SK-N-SH treated with all-trans-retinoic acid at 6 μM for 48 hours (cell line): ENCODE results near the gene HS6ST3.

Source experiments
- ATAC-seq: fragments of 200-7000 bp; cut with Tn5 transposase; 3 replicates; pipeline ENCODE4 v1.9.1; 2020; ENCODE audit warnings: mild to moderate bottlenecking, moderate library complexity
- ARNTL ChIP-seq: fragments of 450-650 bp; formaldehyde crosslinking; IDR thresholded peaks from 2 replicates; pipeline ENCODE4 v1.5.0; 2020; ENCODE audit warnings: low read depth, mild to moderate bottlenecking, moderate library complexity, borderline replicate concordance
- BACH2 ChIP-seq: fragments of 250-450 bp; sonication (Bioruptor Pico); IDR thresholded peaks from 2 replicates; pipeline ENCODE4 v1.9.0; 2021; ENCODE audit warnings: mild to moderate bottlenecking, borderline replicate concordance
- CSDC2 ChIP-seq: fragments of 250-450 bp; sonication (Bioruptor Pico); IDR thresholded peaks from 2 replicates; pipeline ENCODE4 v1.5.0; 2020; ENCODE audit warnings: mild to moderate bottlenecking, moderate library complexity
- ESRRG ChIP-seq: fragments of 250-450 bp; sonication (Bioruptor Pico); IDR thresholded peaks from 2 replicates; pipeline ENCODE4 v1.6.1; 2021; ENCODE audit warnings: mild to moderate bottlenecking
- GLIS3 ChIP-seq: fragments of 250-450 bp; sonication (Bioruptor Pico); IDR thresholded peaks from 2 replicates; pipeline ENCODE4 v1.5.0; 2020; ENCODE audit warnings: mild to moderate bottlenecking, moderate library complexity
- ISL1 ChIP-seq: fragments of 250-450 bp; sonication (Bioruptor Pico); IDR thresholded peaks from 2 replicates; pipeline ENCODE4 v2.1.2; 2022; ENCODE audit warnings: mild to moderate bottlenecking, moderate library complexity
- OSR1 ChIP-seq: fragments of 250-450 bp; sonication (Bioruptor Pico); IDR thresholded peaks from 2 replicates; pipeline ENCODE4 v1.8.0; 2022; ENCODE audit warnings: moderate library complexity, mild to moderate bottlenecking, inconsistent platforms
- PPARA ChIP-seq: fragments of 250-450 bp; sonication (Bioruptor Pico); IDR thresholded peaks from 2 replicates; pipeline ENCODE4 v1.5.0; 2020; ENCODE audit warnings: mild to moderate bottlenecking, borderline replicate concordance
- RARB ChIP-seq: fragments of 250-450 bp; sonication (Bioruptor Pico); IDR thresholded peaks from 2 replicates; pipeline ENCODE4 v1.8.0; 2021; ENCODE audit warnings: mild to moderate bottlenecking, moderate library complexity
- SNAI2 ChIP-seq: fragments of 250-450 bp; sonication (Bioruptor Pico); IDR thresholded peaks from 2 replicates; pipeline ENCODE4 v1.5.0; 2020; ENCODE audit warnings: mild to moderate bottlenecking, moderate library complexity
- TCF4 ChIP-seq: fragments of 250-450 bp; sonication (Bioruptor Pico); IDR thresholded peaks from 2 replicates; pipeline ENCODE4 v1.8.0; 2021; ENCODE audit warnings: mild to moderate bottlenecking, moderate library complexity, borderline replicate concordance
- TOX ChIP-seq: fragments of 250-450 bp; sonication (Bioruptor Pico); IDR thresholded peaks from 2 replicates; pipeline ENCODE4 v1.8.0; 2021; ENCODE audit warnings: mild to moderate bottlenecking, moderate library complexity, borderline replicate concordance
- ZC3H10 ChIP-seq: fragments of 250-450 bp; sonication (Bioruptor Pico); IDR thresholded peaks from 2 replicates; pipeline ENCODE4 v1.5.1; 2021; ENCODE audit warnings: mild to moderate bottlenecking, moderate library complexity
- ZFP3 ChIP-seq: fragments of 250-450 bp; sonication (Bioruptor Pico); IDR thresholded peaks from 2 replicates; pipeline ENCODE4 v1.5.0; 2020; ENCODE audit warnings: mild to moderate bottlenecking, moderate library complexity
- ZNF565 ChIP-seq: fragments of 450-650 bp; formaldehyde crosslinking; conservative IDR thresholded peaks from 2 replicates; pipeline ENCODE4 v1.5.0; 2020; ENCODE audit warnings: low read depth, mild to moderate bottlenecking, moderate library complexity
- ZNF70 ChIP-seq: fragments of 450-650 bp; formaldehyde crosslinking; IDR thresholded peaks from 2 replicates; pipeline ENCODE4 v1.5.0; 2020; ENCODE audit warnings: mild to moderate bottlenecking, moderate library complexity
- ZNF8 ChIP-seq: fragments of 450-650 bp; formaldehyde crosslinking; IDR thresholded peaks from 2 replicates; pipeline ENCODE4 v1.5.0; 2020; ENCODE audit warnings: mild to moderate bottlenecking, moderate library complexity
- TF ChIP-seq, protein P1 (sequence below): fragments of 250-450 bp; sonication (Bioruptor Pico); IDR thresholded peaks from 2 replicates; pipeline ENCODE4 v1.5.1; 2021; ENCODE audit warnings: mild to moderate bottlenecking, moderate library complexity
- TF ChIP-seq, protein P2 (sequence below): fragments of 250-450 bp; sonication (Bioruptor Pico); IDR thresholded peaks from 2 replicates; pipeline ENCODE4 v1.8.0; 2020; ENCODE audit warnings: mild to moderate bottlenecking, moderate library complexity, borderline replicate concordance
- TF ChIP-seq, protein P3 (sequence below): fragments of 250-450 bp; sonication (Bioruptor Pico); IDR thresholded peaks from 2 replicates; pipeline ENCODE4 v1.5.1; 2020; ENCODE audit warnings: low read depth, mild to moderate bottlenecking, moderate library complexity
- TF ChIP-seq, protein P4 (sequence below): fragments of 250-450 bp; sonication (Bioruptor Pico); IDR thresholded peaks from 2 replicates; pipeline ENCODE4 v1.5.0; 2020; ENCODE audit warnings: mild to moderate bottlenecking, moderate library complexity

Gene HS6ST3

DNA sequence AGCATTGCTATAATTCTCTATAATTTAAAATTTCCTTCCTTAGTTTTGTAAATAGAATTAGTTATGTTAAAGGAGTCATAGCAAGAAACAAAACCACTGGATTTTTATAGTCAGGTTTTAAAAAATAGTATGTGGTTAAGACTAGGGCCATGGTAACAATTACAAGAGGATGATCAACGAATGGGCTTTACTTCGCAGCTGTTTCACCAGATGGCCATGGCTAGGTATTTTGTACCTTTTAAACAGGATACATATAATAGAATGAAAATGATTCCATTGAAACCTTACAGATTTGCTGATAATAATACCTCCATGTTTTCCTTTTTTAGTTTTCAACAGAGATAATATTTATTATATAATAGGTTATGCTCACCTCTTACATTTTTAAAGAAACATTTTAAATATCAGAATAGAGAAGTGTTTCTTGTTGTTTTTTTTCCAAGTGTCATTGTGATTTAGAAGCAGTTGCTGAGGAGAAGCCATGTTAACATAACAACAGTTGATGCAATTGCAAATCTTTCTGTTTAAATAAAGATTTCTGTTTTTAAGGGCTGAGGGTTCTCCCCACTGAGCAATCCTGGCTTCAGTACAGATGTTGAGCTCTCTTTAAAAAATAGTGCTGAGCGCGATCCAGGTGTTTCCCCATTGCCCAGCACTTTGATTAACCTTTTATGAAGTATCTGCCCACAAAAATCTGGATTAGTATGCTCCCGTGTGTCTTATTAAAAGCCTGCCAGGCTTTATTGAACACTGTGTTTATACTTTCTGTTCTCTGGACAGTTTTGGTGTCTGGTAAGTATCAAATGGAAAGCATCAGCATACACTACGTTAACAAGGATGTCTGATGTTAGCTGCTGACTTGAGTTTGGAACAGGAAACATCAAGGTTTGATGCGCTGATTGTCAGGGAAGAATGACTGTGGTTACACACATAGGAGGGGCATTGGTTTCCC, 205.3 kb downstream of the HS6ST3 start:
- TF ChIP-seq ZC3H10 (CRISPR knock-in tag) = no peak
- no peak for TF ChIP-seq ZNF8 (CRISPR knock-in tag)
- TF ChIP-seq, protein P1, sequence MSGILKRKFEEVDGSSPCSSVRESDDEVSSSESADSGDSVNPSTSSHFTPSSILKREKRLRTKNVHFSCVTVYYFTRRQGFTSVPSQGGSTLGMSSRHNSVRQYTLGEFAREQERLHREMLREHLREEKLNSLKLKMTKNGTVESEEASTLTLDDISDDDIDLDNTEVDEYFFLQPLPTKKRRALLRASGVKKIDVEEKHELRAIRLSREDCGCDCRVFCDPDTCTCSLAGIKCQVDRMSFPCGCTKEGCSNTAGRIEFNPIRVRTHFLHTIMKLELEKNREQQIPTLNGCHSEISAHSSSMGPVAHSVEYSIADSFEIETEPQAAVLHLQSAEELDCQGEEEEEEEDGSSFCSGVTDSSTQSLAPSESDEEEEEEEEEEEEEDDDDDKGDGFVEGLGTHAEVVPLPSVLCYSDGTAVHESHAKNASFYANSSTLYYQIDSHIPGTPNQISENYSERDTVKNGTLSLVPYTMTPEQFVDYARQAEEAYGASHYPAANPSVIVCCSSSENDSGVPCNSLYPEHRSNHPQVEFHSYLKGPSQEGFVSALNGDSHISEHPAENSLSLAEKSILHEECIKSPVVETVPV (CRISPR knock-in tag) = no peak
- no peak for TF ChIP-seq RARB (CRISPR knock-in tag)
- no peak for TF ChIP-seq SNAI2 (CRISPR knock-in tag)
- no peak for TF ChIP-seq CSDC2 (CRISPR knock-in tag)
- no peak for TF ChIP-seq ZNF70
- no peak for ATAC-seq

GRCh38 chr13:96297360-96297759, 207.5 kb downstream of the HS6ST3 start:
- TF ChIP-seq, protein P1 (CRISPR knock-in tag) = no peak
- TF ChIP-seq BACH2 (no peak), PPARA (CRISPR knock-in tag) (no peak), ARNTL (CRISPR knock-in tag) (no peak), ZNF8 (CRISPR knock-in tag) (no peak), ESRRG (CRISPR knock-in tag) (no peak), CSDC2 (CRISPR knock-in tag) (no peak), ZNF565 (CRISPR knock-in tag) (no peak), OSR1 (CRISPR knock-in tag) (no peak), TOX (CRISPR knock-in tag) (no peak), ZNF70 (no peak)
- TF ChIP-seq, protein P2, sequence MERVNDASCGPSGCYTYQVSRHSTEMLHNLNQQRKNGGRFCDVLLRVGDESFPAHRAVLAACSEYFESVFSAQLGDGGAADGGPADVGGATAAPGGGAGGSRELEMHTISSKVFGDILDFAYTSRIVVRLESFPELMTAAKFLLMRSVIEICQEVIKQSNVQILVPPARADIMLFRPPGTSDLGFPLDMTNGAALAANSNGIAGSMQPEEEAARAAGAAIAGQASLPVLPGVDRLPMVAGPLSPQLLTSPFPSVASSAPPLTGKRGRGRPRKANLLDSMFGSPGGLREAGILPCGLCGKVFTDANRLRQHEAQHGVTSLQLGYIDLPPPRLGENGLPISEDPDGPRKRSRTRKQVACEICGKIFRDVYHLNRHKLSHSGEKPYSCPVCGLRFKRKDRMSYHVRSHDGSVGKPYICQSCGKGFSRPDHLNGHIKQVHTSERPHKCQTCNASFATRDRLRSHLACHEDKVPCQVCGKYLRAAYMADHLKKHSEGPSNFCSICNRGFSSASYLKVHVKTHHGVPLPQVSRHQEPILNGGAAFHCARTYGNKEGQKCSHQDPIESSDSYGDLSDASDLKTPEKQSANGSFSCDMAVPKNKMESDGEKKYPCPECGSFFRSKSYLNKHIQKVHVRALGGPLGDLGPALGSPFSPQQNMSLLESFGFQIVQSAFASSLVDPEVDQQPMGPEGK (CRISPR knock-in tag) = no peak
- TF ChIP-seq, protein P3, sequence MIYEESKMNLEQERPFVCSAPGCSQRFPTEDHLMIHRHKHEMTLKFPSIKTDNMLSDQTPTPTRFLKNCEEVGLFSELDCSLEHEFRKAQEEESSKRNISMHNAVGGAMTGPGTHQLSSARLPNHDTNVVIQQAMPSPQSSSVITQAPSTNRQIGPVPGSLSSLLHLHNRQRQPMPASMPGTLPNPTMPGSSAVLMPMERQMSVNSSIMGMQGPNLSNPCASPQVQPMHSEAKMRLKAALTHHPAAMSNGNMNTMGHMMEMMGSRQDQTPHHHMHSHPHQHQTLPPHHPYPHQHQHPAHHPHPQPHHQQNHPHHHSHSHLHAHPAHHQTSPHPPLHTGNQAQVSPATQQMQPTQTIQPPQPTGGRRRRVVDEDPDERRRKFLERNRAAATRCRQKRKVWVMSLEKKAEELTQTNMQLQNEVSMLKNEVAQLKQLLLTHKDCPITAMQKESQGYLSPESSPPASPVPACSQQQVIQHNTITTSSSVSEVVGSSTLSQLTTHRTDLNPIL (CRISPR knock-in tag) = no peak
- ATAC-seq = no peak

DNA sequence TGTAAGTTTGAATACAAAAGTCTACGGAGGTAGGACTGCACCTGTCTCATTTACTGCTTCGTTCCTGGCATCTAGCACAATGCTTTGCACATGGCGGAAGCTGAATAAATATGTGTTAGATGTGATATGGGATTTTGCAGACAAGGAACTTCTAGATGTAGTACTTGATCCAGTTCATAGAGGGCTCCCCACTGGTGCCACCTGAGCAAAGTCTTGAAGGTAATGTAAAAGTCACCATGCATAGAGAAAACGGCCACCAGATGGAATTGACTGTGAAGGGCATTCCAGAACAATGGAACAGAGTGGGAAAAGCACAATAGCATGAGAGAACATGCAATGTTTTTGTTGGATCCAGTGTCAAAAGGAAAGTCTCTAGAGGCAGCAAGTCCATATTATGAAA, 209.3 kb downstream of the HS6ST3 start:
- no peak for ATAC-seq
- TF ChIP-seq GLIS3 (CRISPR knock-in tag) (no peak), ARNTL (CRISPR knock-in tag) (no peak), PPARA (CRISPR knock-in tag) (no peak), CSDC2 (CRISPR knock-in tag) (no peak), ZFP3 (CRISPR knock-in tag) (no peak), ZNF8 (CRISPR knock-in tag) (no peak), TCF4 (CRISPR knock-in tag) (no peak), ESRRG (CRISPR knock-in tag) (no peak), ISL1 (CRISPR knock-in tag) (no peak), ZC3H10 (CRISPR knock-in tag) (no peak), ZNF565 (CRISPR knock-in tag) (no peak), BACH2 (no peak), RARB (CRISPR knock-in tag) (no peak), SNAI2 (CRISPR knock-in tag) (no peak), ZNF70 (no peak)
- TF ChIP-seq, protein P2 (CRISPR knock-in tag) = no peak
- TF ChIP-seq, protein P1 (CRISPR knock-in tag) = no peak
- TF ChIP-seq, protein P4, sequence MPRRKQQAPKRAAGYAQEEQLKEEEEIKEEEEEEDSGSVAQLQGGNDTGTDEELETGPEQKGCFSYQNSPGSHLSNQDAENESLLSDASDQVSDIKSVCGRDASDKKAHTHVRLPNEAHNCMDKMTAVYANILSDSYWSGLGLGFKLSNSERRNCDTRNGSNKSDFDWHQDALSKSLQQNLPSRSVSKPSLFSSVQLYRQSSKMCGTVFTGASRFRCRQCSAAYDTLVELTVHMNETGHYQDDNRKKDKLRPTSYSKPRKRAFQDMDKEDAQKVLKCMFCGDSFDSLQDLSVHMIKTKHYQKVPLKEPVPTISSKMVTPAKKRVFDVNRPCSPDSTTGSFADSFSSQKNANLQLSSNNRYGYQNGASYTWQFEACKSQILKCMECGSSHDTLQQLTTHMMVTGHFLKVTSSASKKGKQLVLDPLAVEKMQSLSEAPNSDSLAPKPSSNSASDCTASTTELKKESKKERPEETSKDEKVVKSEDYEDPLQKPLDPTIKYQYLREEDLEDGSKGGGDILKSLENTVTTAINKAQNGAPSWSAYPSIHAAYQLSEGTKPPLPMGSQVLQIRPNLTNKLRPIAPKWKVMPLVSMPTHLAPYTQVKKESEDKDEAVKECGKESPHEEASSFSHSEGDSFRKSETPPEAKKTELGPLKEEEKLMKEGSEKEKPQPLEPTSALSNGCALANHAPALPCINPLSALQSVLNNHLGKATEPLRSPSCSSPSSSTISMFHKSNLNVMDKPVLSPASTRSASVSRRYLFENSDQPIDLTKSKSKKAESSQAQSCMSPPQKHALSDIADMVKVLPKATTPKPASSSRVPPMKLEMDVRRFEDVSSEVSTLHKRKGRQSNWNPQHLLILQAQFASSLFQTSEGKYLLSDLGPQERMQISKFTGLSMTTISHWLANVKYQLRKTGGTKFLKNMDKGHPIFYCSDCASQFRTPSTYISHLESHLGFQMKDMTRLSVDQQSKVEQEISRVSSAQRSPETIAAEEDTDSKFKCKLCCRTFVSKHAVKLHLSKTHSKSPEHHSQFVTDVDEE = no peak
- TF ChIP-seq, protein P3 (CRISPR knock-in tag) = no peak
